HUDEP-2 (cell line): Measurements from ENCODE around the gene CCDC74A.
A peak's percentile ranks its signal among the peaks of the same experiment; 100 is the strongest.
"Not testable (repeated sequence)": the region's sequence is repeated elsewhere in the genome, so short reads cannot be mapped to it uniquely, and the experiment has no call there.

ENCODE experiments used
- DNase-seq, 76 experiments: peaks; one replicate each; lab custom pipeline; 2025; ENCODE audit not compliant: unreplicated experiment in 76 of 76; lab: John Stamatoyannopoulos, UW

CCDC74A gene

GRCh38 chr2:131498321-131498973 is 29.2 kb upstream of the CCDC74A start:
- DNase-seq: not testable (repeated sequence)

- not testable (repeated sequence) for DNase-seq
Observed at GRCh38 chr2:131503587-131503986, 24.1 kb upstream of the CCDC74A start.

DNA sequence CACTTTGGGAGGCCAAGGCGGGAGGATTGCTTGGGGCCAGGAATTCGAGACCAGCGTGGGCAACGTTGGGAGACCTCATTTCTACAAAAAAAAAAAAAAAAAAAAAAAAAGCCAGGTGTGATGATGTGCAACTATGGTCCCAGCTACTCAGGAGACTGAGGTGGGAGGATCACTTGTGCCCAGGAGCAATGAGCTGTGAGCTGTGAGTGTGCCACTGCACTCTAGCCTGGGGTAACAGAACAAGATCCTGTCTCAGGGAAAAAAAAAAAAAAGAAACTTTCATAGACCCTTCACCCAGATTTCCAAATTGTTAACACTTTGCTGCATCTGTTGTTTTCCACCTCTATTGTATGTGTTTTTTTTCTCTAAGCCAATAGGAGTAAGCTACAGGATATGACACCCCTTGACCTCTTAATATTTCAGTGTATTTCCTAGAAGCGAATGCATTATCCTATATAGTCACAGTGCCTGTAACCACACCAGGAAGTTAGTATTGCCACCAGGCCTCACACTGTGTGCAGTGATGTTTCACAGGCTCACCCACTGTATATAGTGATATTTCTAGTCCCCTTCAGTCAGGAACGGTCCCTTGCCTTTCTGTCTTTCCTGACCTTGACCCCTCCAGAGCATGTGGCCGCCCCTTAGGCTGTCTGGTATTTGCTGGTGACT is 23.5 kb upstream of the CCDC74A start:
- DNase-seq: not testable (repeated sequence)

GRCh38 chr2:131509615-131510014 is 18.1 kb upstream of the CCDC74A start:
- no peak for DNase-seq

DNA sequence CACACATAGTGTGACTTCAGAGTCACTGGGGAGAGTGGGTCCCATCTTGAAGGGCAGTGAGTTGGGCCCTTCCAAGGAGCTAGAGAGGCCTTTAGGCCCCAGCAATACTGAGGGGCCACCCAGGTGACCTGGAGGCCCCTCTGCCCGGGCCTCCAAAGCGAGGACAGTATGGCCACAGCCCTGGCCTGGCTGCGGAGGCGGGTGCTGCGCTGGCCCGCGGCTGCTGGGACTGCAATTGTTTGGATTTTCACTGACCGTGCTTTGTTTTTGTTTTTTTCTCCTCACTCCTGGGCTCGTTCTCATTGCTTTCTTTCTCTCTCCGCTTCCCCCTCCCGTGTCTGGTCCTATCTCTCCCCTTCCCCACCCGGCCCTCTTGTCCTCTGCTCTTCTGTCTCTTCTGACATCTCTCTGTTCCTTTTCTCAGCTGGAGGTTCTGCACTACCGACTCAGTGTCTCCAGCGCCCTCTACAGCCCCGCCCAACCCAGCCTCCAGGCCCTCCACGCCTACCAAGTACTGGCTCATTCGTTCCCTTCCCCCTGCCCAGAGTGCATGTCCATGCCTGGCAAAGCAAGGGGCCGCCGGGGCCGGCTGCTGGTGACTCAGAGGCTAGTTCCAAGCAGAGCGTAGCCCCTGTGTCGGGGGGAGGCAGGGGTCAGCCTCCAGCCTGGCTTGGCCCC is 16.3 kb upstream of the CCDC74A start:
- peak in 33 of 76 experiments; percentile 1 to 53 (median 23) for DNase-seq

- DNase-seq: not testable (repeated sequence)
Observed at GRCh38 chr2:131511969-131512870, 15.5 kb upstream of the CCDC74A start.

DNA sequence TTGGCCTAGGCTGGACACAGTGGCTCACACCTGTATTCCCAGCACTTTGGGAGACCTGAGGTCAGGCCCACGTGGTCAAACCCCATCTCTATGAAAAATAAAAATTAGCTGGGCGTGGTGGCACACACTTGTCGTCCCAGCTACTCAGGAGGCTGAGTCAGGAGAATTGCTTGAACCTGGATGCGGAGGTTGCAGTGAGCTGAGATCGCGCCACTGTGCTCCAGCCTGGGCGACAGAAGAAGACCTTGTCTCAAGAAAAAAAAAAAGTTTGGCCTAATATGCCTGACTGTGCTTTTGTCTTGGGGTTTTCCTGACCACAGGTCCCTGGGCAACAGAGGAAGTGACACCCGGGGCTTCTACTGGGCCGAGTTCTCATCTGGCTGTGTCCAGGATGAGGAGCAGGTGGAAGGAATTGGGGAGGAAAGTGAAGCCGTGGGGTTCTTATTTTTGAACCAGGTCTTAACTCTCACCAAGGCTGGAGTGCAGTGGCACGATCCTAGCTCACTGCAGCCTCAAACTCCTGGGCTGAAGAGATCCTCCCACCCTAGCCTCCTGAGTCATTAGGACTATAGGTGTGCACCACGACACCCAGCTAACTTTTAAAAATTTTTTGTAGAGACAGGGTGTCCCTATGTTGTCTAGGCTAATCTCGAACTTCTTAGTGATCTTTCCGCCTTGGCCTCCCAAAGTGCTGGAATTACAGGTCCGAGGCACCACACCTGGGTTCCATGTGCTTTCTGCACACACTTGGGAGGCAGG is 13.1 kb upstream of the CCDC74A start:
- not testable (repeated sequence) for DNase-seq

- not testable (repeated sequence) for DNase-seq
Observed at GRCh38 chr2:131515235-131515634, 12.5 kb upstream of the CCDC74A start.

GRCh38 chr2:131516011-131516410 is 11.7 kb upstream of the CCDC74A start:
- DNase-seq: no peak

DNA sequence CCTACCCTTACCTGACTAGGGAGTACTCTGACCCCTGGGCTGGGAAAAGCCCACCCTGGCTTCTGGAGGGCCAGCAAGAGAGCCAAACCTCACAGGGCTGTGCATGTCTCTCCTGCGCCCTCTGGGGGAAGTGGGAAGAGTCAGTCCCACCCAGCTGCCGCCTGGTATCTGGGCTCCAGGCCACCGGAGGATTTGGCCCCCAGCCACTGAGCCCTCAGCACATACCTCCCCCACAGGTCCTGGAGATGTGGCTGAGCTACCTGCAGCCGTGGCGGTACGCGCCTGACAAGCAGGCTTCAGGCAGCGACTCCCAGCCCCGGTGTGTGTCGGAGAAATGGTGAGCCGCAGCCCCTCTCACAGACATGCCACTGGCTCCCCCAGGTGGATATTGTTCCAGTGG is 11.1 kb upstream of the CCDC74A start:
- peak in 48 of 76 experiments; percentile 2 to 58 (median 16) for DNase-seq

DNA sequence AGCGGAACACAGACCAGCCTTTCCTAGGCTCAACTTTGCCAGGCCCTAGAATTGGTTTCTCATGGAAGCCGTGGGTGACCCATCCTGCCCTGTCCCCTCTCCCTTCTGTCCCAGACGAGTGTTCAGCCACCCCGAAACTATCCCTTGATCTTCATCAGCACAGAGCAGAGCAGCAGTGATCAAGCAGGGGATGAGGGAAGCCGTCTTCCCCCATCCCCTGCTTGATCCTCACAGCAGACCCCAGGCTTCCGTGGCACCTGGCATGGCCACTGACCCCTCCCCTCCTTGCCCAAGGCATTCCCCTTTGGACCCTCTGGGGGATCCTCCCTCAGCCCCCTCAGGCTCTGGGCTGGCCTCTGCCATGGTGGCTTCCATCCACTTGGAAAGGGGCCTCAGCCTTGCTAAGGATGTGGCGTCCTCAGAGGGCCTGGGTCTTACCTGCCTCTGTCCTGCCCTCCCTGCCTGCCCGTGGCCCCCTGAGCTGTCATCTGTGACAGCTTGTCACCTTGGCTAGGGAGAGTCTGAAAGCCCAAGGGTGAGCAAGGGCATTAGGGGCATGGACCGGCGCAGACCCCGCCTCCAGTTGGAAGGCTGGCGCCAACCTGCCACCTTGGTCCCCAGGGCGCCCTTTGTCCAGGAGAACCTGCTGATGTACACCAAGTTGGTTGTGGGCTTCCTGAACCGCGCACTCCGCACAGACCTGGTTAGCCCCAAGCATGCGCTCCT is 10.4 kb upstream of the CCDC74A start:
- no peak for DNase-seq

DNA sequence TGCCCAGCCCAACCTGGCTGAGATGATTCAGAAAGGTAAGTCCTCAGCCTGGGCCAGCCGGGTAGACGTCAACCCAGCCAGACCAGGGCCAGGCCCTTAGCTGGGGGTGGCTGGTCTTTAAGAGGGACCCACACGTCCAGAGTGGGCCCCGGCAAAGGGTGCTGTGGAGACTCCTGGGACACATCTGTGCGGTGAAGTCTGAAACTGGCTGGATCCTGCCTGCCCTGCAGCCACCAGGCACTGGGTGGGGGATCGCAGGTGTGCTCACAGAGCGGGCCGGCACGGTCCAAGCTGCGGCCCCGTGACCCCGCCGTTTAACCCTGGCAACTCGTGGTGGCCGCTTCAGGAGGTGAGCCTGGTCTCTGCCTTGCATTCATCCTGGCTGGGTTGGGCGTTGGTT is 9.8 kb upstream of the CCDC74A start:
- not testable (repeated sequence) for DNase-seq

DNA sequence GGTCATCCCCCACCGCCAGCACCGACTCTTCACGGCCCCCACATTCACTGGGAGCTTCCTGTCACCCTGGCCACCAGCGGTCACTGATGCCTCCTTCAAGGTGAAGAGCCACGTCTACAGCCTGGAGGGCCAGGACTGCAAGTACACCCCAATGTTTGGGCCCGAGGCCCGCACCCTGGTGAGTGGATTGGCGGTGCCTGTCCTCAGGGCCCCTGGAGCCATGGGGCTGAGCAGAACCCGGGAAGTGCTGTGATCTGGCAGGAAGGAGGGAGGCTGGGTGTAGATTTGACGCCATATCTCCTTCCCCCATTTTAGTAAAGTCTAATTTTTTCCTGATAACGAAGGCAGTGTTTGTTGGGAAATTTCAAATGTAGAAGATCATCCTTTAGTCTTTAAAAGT is 9.2 kb upstream of the CCDC74A start:
- DNase-seq: not testable (repeated sequence)

GRCh38 chr2:131519466-131519865 is 8.2 kb upstream of the CCDC74A start:
- DNase-seq: no peak

- DNase-seq: not testable (repeated sequence)
Observed at GRCh38 chr2:131519871-131520470, 7.7 kb upstream of the CCDC74A start.

- DNase-seq: no peak
Observed at GRCh38 chr2:131520526-131520925, 7.2 kb upstream of the CCDC74A start.

- not testable (repeated sequence) for DNase-seq
Observed at GRCh38 chr2:131521524-131521923, 6.2 kb upstream of the CCDC74A start.

DNA sequence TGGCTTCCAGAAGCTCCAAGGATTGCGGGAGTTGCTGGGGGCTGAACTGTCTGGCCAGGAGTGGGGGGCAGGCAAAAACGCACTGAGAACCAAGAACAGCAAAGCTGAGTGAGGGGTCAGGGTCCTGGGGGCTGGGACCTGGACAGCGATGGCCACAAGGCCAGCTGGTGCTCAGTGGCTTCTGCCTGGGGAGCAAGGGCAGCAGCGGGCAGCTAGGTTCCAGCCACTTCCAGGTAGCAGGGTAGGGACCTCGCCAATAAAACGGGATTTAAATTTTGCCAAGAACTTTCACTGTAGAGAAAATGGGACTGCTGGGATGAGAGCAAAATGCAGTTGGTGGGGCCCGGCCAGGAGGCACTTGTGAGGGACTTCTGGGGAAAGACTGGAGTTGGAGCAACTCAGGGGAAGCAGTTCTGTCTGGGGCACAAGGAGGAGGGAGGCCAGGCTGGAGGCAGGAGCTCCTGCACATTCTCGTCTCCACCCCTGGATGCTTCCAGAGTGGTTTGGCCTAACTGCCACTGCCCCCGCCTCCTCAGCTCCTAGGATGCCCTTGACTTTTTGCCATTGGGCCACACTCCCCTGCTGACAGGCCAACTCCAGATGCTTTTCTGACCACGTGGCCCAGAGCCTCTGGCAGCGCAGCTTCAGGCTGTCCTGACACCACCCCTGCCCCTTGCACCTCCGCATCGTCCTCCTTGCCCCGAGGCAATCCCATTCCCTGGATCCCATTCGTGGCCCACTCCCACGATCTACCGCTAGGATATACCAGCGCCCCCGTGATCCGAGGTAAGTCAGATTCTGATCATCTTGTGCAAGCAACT is 5.5 kb upstream of the CCDC74A start:
- no peak for DNase-seq
